Ascending aorta (tissue), 2 donors: ENCODE data around the gene EPN3. TPM values are rescaled to one million over a fixed set of nuclear protein-coding genes. Genes with fewer than 3 reads are reported as not detected.

ENCODE experiments used
- DNase-seq, 2 donors: peaks; one replicate each; pipeline ENCODE4 v3.0.0-alpha.2; 2019; ENCODE audit warnings: low spot score in 2 of 2
- H3K27ac ChIP-seq, 2 donors: fragments of 200-600 bp; sonication (generic); one replicate each; pipeline ENCODE4 v1.5.1; 2016 to 2017; ENCODE audit warnings: mild to moderate bottlenecking in 1 of 2
- H3K27me3 ChIP-seq: fragments of 200-600 bp; sonication (generic); one replicate; pipeline ENCODE4 v1.5.1; 2017
- H3K36me3 ChIP-seq, 2 donors: fragments of 200-600 bp; sonication (generic); one replicate each; pipeline ENCODE4 v1.5.1; 2016
- H3K4me1 ChIP-seq, 2 donors: fragments of 200-600 bp; sonication (generic); one replicate each; pipeline ENCODE4 v1.5.1; 2016 to 2017; ENCODE audit warnings: mild to moderate bottlenecking in 1 of 2
- H3K4me3 ChIP-seq, 2 donors: fragments of 200-600 bp; sonication (generic); one replicate each; pipeline ENCODE4 v1.5.1; 2016 to 2017; ENCODE audit warnings: mild to moderate bottlenecking in 1 of 2
- H3K9me3 ChIP-seq, 2 donors: fragments of 200-600 bp; sonication (generic); one replicate each; pipeline ENCODE4 v1.5.1; 2016
- CTCF ChIP-seq, 3 experiments: fragments of 200-600 bp in 2 of 3; fragments of 450-650 bp in 1 of 3; sonication (generic) in 2 of 3; IDR thresholded peaks; one replicate each; pipeline ENCODE4 v1.5.1; 2016 to 2019; ENCODE audit warnings: antibody characterized with exemption in 3 of 3, mild to moderate bottlenecking in 1 of 3, moderate library complexity in 1 of 3
- intact Hi-C: fragments of 100-400 bp; cut with DNase I; formaldehyde crosslinking; loops from one replicate; pipeline ENCODE4 v1.15.1; 2023
- total RNA-seq: library from RNA; depleted of rRNA; stranded (reverse); fragments of >200 nt; gene quantifications from one replicate; pipeline ENCODE4 v1.1.0, GENCODE V29; 2016

Gene EPN3
- total RNA-seq, 1 donor from 2014 or later: 0.85 TPM

- TF ChIP-seq CTCF (IDR thresholded peaks at IDR 0.05): no peak
- H3K27me3 ChIP-seq: no peaks in the 10 kb centered on the region
- no peak overlapping the region for H3K4me3 ChIP-seq
- no peak overlapping the region for H3K27ac ChIP-seq
- no peaks in the 10 kb centered on the region for H3K4me1 ChIP-seq
- intact Hi-C loops: no loop called here
- DNase-seq: no peak
- H3K36me3 ChIP-seq: no peaks in the 10 kb centered on the region
- no peaks in the 10 kb centered on the region for H3K9me3 ChIP-seq
These were observed 34.3 kb upstream of the EPN3 start for GRCh38 chr17:50498021-50498874.

- Histone ChIP-seq H3K27ac (no peak overlapping the region), H3K4me1 (no peaks in the 10 kb centered on the region), H3K27me3 (no peaks in the 10 kb centered on the region), H3K9me3 (no peaks in the 10 kb centered on the region), H3K36me3 (no peaks in the 10 kb centered on the region), H3K4me3 (no peak overlapping the region)
- intact Hi-C loops: no loop called here
- DNase-seq: no peak
- no peak for TF ChIP-seq CTCF (IDR thresholded peaks at IDR 0.05)
These were observed 33.3 kb upstream of the EPN3 start for GRCh38 chr17:50499270-50499669.

- Histone ChIP-seq H3K36me3 (no peaks in the 10 kb centered on the region), H3K9me3 (no peaks in the 10 kb centered on the region), H3K27me3 (no peaks in the 10 kb centered on the region), H3K27ac (no peak overlapping the region), H3K4me1 (no peaks in the 10 kb centered on the region), H3K4me3 (no peak overlapping the region)
- no peak for TF ChIP-seq CTCF (IDR thresholded peaks at IDR 0.05)
- intact Hi-C loops: no loop called here
- DNase-seq: no peak
These were observed 32.8 kb upstream of the EPN3 start for GRCh38 chr17:50499721-50500120.

GRCh38 chr17:50501054-50501453 lies 31.5 kb upstream of the EPN3 start:
- TF ChIP-seq CTCF (IDR thresholded peaks at IDR 0.05): peak in 1 of 3 experiments; percentile 14
- DNase-seq: no peak
- intact Hi-C loops: no loop called here
- Histone ChIP-seq H3K27ac (no peak overlapping the region), H3K36me3 (no peaks in the 10 kb centered on the region), H3K9me3 (no peaks in the 10 kb centered on the region), H3K27me3 (no peaks in the 10 kb centered on the region), H3K4me3 (no peak overlapping the region), H3K4me1 (no peaks in the 10 kb centered on the region)

GRCh38 chr17:50502301-50502990 lies 30.1 kb upstream of the EPN3 start:
- H3K27me3 ChIP-seq: no peaks in the 10 kb centered on the region
- intact Hi-C loops: no loop called here
- no peak overlapping the region for H3K4me3 ChIP-seq
- no peaks in the 10 kb centered on the region for H3K4me1 ChIP-seq
- no peak for DNase-seq
- no peaks in the 10 kb centered on the region for H3K36me3 ChIP-seq
- no peaks in the 10 kb centered on the region for H3K9me3 ChIP-seq
- no peak overlapping the region for H3K27ac ChIP-seq
- no peak for TF ChIP-seq CTCF (IDR thresholded peaks at IDR 0.05)
